Astrocyte (in vitro differentiated cells and primary cell): ENCODE measurements around the gene MYO16.

Experiments used
- EZH2 ChIP-seq: IDR thresholded peaks from 2 replicates; pipeline ENCODE4 v1.6.1; 2012; ENCODE audit warnings: mild to moderate bottlenecking, low read length, inconsistent platforms; ENCODE audit not compliant: insufficient read depth
- TF ChIP-seq, protein P1 (sequence below): IDR thresholded peaks from 2 replicates; pipeline ENCODE4 v1.5.1; 2011; ENCODE audit warnings: low read depth, mild to moderate bottlenecking, inconsistent platforms, low read length, moderate library complexity; ENCODE audit not compliant: insufficient read depth

DNA sequence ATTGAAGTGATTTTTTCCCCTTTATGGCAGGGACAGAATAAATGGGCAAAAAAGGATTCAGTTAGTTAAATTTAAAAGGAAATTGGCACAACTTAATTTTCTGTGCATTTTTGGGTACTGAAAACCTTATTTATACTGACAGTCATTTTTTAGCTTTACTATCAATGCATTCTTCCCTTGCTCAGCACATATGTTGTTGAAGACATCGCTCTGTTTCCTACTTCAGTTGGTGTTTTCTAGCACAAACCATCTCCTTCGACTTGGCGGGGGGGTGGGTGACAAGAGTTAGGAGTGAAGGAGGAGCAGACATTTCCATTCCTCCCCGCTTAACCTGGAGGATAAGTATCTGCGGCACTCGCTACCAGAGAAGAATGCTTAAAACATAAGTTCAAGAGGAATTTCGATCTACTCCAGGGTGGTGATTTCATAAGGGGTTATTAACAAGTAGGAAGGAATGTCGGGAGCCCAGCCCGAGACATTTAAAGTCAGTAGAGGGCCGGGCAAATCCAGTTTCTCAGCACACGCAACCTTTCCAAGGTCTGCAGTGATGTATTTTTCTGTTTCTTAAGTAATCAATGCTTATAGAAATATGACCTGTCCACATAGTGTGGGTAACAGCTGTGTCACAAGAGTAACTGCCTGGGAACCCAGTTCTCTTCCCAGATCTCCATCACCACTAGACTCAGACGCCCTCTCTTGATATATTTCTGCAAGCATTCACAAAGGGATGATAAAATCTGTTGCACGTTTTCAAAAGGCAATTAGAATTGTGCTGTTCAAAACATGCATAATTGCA lies 525.8 kb downstream of the MYO16 start:
- no peak for TF ChIP-seq EZH2
- TF ChIP-seq, protein P1, sequence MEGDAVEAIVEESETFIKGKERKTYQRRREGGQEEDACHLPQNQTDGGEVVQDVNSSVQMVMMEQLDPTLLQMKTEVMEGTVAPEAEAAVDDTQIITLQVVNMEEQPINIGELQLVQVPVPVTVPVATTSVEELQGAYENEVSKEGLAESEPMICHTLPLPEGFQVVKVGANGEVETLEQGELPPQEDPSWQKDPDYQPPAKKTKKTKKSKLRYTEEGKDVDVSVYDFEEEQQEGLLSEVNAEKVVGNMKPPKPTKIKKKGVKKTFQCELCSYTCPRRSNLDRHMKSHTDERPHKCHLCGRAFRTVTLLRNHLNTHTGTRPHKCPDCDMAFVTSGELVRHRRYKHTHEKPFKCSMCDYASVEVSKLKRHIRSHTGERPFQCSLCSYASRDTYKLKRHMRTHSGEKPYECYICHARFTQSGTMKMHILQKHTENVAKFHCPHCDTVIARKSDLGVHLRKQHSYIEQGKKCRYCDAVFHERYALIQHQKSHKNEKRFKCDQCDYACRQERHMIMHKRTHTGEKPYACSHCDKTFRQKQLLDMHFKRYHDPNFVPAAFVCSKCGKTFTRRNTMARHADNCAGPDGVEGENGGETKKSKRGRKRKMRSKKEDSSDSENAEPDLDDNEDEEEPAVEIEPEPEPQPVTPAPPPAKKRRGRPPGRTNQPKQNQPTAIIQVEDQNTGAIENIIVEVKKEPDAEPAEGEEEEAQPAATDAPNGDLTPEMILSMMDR, result no peak
